HG03175 (cell line): ENCODE measurements around the gene ERC1.
"Not testable (repeated sequence)": the region's sequence is repeated elsewhere in the genome, so short reads cannot be mapped to it uniquely, and the experiment has no call there.

Experiments used
- ATAC-seq: cut with Tn5 transposase; IDR thresholded peaks from one replicate; pipeline ENCODE4 v1.9.1; 2021; ENCODE audit warnings: mild to moderate bottlenecking, moderate library complexity; ENCODE audit not compliant: unreplicated experiment

Gene ERC1

DNA sequence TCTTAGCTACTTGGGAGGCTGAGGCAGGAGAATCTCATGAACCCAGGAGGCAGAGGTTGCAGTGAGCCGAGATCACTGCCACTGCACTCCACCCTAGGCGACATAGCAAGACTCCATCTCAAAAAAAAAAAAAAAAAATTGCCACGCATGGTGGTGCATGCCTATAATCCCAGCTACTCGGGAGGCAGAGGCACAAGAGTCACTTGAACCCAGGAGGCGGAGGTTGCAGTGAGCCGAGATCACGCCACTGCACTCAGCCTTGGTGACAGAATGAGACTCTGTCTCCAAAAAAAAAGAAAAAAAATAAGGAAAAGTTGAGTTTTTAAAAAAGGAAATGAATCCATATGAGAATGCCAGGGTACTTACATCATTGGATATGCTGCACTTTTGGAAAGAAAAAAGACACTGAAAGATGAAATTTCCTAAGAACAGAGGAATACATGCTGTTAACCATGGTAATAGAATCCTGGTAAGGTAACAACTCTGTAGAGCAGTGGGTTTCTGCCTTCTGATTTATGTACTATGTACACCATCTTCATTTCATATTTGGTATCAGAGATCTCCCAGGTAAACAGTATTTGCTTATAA, 222.7 kb downstream of the ERC1 start:
- no peak for ATAC-seq

DNA sequence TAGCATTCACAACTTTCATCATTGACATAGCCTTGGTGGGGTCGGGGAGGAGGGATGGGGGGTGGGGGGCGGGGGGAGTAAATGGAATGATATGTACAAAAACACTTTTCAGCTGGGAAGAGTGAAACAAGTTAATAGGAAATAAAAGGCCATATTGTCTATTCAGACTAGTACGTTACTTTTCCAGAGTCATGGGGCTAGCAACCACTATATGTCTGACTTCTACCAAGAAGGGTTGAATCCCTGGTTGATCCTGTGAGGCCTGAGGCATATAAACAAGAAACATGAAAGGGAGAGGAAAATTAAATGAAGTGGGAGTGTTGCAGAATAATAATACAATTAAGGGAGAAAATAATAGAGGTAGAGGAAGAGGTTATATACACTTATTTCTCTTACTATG, 225.5 kb downstream of the ERC1 start:
- no peak for ATAC-seq

GRCh38 chr12:1217191-1217949, 226.3 kb downstream of the ERC1 start:
- ATAC-seq: no peak

- no peak for ATAC-seq
Measured at GRCh38 chr12:1218369-1218768, 227.3 kb downstream of the ERC1 start.

- ATAC-seq: no peak
Measured at GRCh38 chr12:1220127-1221092, 229.4 kb downstream of the ERC1 start.

GRCh38 chr12:1222858-1223639, 232.0 kb downstream of the ERC1 start:
- no peak for ATAC-seq

DNA sequence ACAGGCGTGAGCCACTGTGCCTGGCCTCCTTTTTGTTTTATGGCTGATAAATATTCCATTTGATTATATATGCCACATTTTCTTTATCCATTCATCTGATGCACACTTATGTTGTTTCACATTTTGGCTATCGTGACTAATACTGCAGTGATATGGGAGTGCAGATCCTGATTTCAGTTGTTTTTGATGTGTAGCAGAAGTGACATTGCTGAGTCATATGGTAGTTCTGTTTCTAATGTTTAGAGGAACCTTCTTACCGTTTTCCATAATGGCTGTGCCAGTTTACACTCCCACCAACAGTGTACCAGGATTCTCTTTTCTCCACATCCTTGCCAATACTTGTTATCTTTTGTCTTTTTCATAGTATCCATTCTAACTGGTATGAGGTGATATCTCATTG, 235.9 kb downstream of the ERC1 start:
- ATAC-seq: no peak

GRCh38 chr12:1234073-1234472, 243.1 kb downstream of the ERC1 start:
- no peak for ATAC-seq

GRCh38 chr12:1246637-1247036, 255.6 kb downstream of the ERC1 start:
- no peak for ATAC-seq

- ATAC-seq: no peak
Measured at GRCh38 chr12:1250641-1251040, 259.6 kb downstream of the ERC1 start.

GRCh38 chr12:1252758-1253157, 261.7 kb downstream of the ERC1 start:
- no peak for ATAC-seq

DNA sequence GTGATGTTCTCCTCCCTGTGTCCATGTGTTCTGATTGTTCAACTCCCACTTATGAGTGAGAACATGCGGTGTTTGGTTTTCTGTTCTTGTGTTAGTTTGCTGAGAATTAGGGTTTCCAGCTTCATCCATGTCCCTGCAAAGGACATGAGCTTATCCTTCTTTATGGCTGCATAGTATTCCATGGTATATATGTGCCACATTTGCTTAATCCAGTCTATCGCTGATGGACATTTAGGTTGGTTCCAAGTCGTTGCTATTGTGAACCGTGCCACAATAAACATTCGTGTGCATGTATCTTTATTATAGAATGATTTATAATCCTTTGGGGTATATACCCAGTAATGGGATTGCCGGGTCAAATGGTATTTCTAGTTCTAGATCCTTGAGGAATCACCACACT, 264.1 kb downstream of the ERC1 start:
- not testable (repeated sequence) for ATAC-seq

DNA sequence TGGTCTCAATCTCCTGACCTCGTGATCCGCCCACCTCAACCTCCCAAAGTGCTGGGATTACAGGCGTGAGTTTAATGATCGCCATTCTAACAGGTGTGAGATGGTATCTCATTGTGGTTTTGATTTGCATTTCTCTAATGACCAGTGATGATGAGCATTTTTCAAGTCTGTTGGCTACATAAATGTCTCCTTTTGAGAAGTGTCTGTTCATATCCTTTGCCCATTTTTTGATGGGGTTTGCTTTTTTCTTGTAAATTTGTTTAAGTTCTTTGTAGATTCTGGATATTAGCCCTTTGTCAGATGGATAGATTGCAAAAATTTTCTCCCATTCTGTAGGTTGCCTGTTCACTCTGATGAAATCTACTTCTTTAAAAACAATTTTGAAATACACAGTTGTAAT, 264.8 kb downstream of the ERC1 start:
- not testable (repeated sequence) for ATAC-seq

DNA sequence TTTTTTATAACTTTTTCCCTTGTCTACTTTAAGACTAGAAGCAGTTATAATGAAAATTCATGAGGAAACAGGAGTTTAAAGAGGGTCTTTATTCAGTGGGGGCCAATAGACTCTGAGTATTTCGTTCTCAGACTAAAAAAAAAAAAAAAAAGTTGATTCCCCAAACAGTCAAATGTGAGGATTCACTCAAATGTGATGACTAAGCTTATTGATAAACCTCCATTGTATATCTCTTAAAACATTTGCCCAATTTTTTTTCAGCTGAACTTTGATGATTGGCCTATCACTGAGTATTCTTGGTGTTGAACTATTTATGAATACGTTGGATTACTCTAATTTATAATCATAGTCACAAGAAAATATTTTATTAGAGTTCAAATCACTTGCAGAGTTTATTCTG, 265.3 kb downstream of the ERC1 start:
- ATAC-seq: no peak

GRCh38 chr12:1256991-1257390, 266.0 kb downstream of the ERC1 start:
- ATAC-seq: no peak

DNA sequence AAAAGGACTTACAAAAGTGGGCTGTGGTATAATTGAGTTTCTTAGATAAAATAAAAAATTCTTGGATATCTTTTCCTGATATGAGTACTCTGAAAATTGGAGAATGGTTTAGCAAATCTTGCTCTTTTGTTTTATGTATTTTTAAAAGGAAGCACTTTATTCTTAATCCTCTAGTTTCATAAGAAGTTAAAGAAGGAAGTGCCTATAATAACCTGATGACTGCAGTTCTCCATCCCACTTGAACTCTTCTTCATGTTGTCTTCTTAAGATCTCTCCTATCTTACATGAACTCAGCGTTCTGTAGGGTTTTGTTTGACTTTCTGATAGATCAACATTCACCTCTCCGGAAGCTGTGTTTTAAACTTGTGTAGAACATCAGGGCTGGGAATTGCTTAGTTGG, 271.0 kb downstream of the ERC1 start:
- no peak for ATAC-seq

GRCh38 chr12:1267243-1267642, 276.2 kb downstream of the ERC1 start:
- ATAC-seq: no peak

DNA sequence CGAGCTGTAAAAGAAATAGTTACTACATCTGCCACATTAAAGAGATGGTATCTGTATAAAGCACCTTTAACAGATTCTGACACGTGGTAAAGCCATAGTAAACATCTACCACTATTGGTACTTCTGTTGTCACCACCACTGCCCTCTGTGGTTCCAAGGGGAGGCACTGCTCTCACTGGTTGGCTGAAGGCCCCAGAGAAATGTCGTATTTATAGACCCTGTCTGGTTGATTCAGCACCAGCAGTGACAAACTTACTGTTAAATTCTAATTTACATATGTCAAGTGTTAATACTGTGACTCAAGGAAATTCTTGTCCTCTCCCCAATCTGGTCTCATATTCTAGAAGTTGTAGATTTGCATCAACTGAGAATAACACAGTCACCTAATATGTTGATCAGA, 281.1 kb downstream of the ERC1 start:
- ATAC-seq: no peak

GRCh38 chr12:1273051-1273450, 282.0 kb downstream of the ERC1 start:
- ATAC-seq: no peak

DNA sequence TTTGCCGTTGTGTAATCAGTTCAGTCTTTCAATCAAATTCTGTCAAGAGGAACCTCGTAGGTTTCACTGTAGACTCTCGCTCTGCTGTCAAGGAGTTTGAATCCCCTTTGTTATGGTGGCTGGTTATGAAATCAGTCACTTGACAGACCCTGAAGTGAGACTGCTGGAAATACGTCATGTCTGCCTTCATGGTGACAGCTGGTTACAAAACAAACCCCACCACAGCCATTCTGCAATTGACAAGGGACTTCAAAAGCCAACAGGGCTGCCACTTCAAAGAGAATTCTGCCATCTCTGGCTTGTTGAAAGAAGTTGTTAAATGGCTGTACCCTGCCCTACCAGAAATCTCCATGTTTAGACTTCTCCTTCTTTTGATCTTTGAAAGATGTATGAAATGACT, 286.9 kb downstream of the ERC1 start:
- ATAC-seq: no peak

DNA sequence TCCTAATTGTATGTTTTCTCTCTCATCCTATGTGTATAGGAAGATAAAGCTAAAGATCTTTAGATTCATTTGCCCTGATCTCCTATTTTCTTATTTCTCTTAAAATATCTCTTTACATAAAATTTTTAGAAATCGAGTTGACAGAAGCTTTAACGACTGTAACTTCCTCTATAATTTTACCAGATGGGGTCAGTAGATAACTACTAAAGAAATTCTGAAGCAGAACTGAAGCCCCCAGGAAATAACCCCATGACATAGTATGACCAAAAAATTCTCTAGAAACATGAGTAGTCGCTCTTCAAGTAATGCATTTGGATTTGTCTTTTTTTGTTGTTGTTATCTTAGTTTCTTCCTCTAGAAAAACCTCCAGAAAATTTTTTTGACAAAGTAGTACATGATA, 288.0 kb downstream of the ERC1 start:
- ATAC-seq: no peak
